NCI-H2171 treated with DMSO at 0.1 percent for 48 hours (cell line): Measurements from ENCODE around the gene PSMD2.
"Not testable (repeated sequence)": the region's sequence is repeated elsewhere in the genome, so short reads cannot be mapped to it uniquely, and the experiment has no call there.

Experiments
- DNase-seq: peaks from one replicate; lab custom pipeline; 2025; lab: John Stamatoyannopoulos, UW

PSMD2 gene

GRCh38 chr3:184298759-184299487, at the start of gene PSMD2:
TSS of gene PSMD2 (plus strand) at chr3:184299241. CDS start at chr3:184299267, 26 bp downstream.
- DNase-seq, result peak; percentile 94

- peak; percentile 100 for DNase-seq
Measured at GRCh38 chr3:184249412-184250166, 49.5 kb upstream of the PSMD2 start, which contains the start of gene EEF1AKMT4. TSS of gene EEF1AKMT4 (plus strand) at chr3:184249672. CDS start at chr3:184249695, 23 bp downstream.

- peak; percentile 96 for DNase-seq
Measured at GRCh38 chr3:184250167-184250828, 48.7 kb upstream of the PSMD2 start.

- DNase-seq, result no peak
Measured at GRCh38 chr3:184255291-184256039, 43.6 kb upstream of the PSMD2 start.

GRCh38 chr3:184257083-184257915, 41.7 kb upstream of the PSMD2 start:
- DNase-seq, result no peak

- no peak for DNase-seq
Measured at GRCh38 chr3:184258926-184259325, 40.1 kb upstream of the PSMD2 start.

- no peak for DNase-seq
Measured at GRCh38 chr3:184259396-184259877, 39.6 kb upstream of the PSMD2 start.

GRCh38 chr3:184259878-184260723, 38.9 kb upstream of the PSMD2 start:
- DNase-seq, result peak; percentile 45

GRCh38 chr3:184260724-184261269, 38.2 kb upstream of the PSMD2 start:
- DNase-seq, result peak; percentile 40

- DNase-seq, result peak; percentile 89
Measured at GRCh38 chr3:184261270-184261853, 37.7 kb upstream of the PSMD2 start, which contains the start of gene CAMK2N2. TSS of gene CAMK2N2 (minus strand) at chr3:184261553. CDS start at chr3:184261285, 268 bp downstream.

GRCh38 chr3:184261854-184262763, 36.9 kb upstream of the PSMD2 start:
- DNase-seq, result peak; percentile 81

GRCh38 chr3:184262764-184263179, 36.3 kb upstream of the PSMD2 start:
- no peak for DNase-seq

GRCh38 chr3:184267249-184267648, 31.8 kb upstream of the PSMD2 start:
- DNase-seq, result not testable (repeated sequence)

GRCh38 chr3:184272269-184272668, 26.8 kb upstream of the PSMD2 start:
- no peak for DNase-seq

- DNase-seq, result no peak
Measured at GRCh38 chr3:184275381-184275701, 23.7 kb upstream of the PSMD2 start.

GRCh38 chr3:184275961-184276910, 22.8 kb upstream of the PSMD2 start, which contains the start of gene ECE2:
TSS of gene ECE2 (plus strand) at chr3:184276022. CDS start at chr3:184276154, 132 bp downstream.
- no peak for DNase-seq

- no peak for DNase-seq
Measured at GRCh38 chr3:184277366-184277765, 21.7 kb upstream of the PSMD2 start.
